GM21367 (cell line): ENCODE results near the gene PDLIM1.
"Not testable (repeated sequence)": the region's sequence is repeated elsewhere in the genome, so short reads cannot be mapped to it uniquely, and the experiment has no call there.

Source experiments
- ATAC-seq: cut with Tn5 transposase; IDR thresholded peaks from one replicate; pipeline ENCODE4 v1.9.1; 2021; ENCODE audit not compliant: unreplicated experiment

The PDLIM1 gene

GRCh38 chr10:95214369-95214768 lies 76.4 kb downstream of the PDLIM1 start:
- no peak for ATAC-seq

- no peak for ATAC-seq
Measured at GRCh38 chr10:95211606-95212279, 79.1 kb downstream of the PDLIM1 start.

GRCh38 chr10:95209509-95210127 lies 81.2 kb downstream of the PDLIM1 start:
- no peak for ATAC-seq

GRCh38 chr10:95208702-95209391 lies 82.0 kb downstream of the PDLIM1 start:
- no peak for ATAC-seq

- not testable (repeated sequence) for ATAC-seq
Measured at GRCh38 chr10:95202865-95203264, 87.9 kb downstream of the PDLIM1 start.

- ATAC-seq: no peak
Measured at GRCh38 chr10:95201736-95202135, 89.1 kb downstream of the PDLIM1 start.

GRCh38 chr10:95196046-95196445 lies 94.8 kb downstream of the PDLIM1 start:
- ATAC-seq: no peak

- no peak for ATAC-seq
Measured at GRCh38 chr10:95193944-95194343, 96.9 kb downstream of the PDLIM1 start, which contains the start of gene ACSM6. Gene ACSM6, plus strand, starts transcription at chr10:95194238. Its CDS starts 248 bp downstream, at chr10:95194486.

GRCh38 chr10:95188593-95188992 lies 102.2 kb downstream of the PDLIM1 start:
- no peak for ATAC-seq

- no peak for ATAC-seq
Measured at GRCh38 chr10:95187617-95188016, 103.2 kb downstream of the PDLIM1 start.
